Measurements from ENCODE around the gene OGDH. TPM values are rescaled to one million over a fixed set of nuclear protein-coding genes. Genes with fewer than 3 reads are reported as not detected.
A peak's percentile ranks its signal among the peaks of the same experiment; 100 is the strongest.

The OGDH gene
- total and polyA plus RNA-seq, 2 of the 13 experiments (the other 11 are each of a cell fraction or from before 2014, with no cell fraction given) = 17.4 to 25.4 TPM

DNA sequence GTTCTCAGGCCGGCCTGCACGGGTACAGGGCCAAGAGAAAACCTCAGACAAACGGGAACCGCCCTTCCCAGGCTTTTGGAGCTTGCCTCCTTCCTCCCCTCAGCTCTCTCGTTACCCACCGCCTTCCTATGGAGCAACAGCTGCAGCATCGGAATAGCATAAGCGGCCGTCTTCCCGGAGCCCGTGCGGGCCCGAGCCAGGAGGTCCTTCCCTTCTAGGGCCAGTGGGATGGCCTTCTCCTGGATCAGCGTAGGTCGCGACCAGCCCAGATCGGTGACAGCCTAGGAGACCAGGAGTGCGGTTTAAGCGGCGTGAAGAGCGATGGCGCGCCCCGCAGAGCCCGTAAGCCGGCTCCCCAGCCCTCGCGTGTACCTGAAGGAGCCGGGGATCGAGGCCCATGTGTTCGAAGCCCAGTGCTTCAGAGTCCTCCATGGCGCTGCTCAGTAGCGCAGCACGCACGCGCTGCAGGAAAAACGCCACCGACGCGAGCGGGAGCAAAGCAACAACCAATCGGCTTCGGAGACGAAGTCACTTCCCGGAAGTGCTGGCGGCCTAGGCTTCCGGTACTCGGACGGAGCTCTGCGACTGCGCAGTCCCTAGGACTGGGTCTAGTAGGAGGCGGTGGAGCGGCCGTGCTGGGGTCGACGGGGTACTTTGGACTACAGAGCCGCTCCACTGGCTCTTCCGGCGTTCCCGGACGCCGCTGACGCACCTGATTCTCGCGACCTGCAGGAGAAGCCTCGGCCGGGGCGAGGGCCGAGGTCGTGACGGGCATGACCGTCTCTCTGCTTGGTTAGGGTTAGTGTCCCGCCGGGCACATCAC lies 32.8 kb upstream of the OGDH start, which contains the start of gene DDX56 (continued):
- TF ChIP-seq, protein P1, sequence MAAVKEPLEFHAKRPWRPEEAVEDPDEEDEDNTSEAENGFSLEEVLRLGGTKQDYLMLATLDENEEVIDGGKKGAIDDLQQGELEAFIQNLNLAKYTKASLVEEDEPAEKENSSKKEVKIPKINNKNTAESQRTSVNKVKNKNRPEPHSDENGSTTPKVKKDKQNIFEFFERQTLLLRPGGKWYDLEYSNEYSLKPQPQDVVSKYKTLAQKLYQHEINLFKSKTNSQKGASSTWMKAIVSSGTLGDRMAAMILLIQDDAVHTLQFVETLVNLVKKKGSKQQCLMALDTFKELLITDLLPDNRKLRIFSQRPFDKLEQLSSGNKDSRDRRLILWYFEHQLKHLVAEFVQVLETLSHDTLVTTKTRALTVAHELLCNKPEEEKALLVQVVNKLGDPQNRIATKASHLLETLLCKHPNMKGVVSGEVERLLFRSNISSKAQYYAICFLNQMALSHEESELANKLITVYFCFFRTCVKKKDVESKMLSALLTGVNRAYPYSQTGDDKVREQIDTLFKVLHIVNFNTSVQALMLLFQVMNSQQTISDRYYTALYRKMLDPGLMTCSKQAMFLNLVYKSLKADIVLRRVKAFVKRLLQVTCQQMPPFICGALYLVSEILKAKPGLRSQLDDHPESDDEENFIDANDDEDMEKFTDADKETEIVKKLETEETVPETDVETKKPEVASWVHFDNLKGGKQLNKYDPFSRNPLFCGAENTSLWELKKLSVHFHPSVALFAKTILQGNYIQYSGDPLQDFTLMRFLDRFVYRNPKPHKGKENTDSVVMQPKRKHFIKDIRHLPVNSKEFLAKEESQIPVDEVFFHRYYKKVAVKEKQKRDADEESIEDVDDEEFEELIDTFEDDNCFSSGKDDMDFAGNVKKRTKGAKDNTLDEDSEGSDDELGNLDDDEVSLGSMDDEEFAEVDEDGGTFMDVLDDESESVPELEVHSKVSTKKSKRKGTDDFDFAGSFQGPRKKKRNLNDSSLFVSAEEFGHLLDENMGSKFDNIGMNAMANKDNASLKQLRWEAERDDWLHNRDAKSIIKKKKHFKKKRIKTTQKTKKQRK (IDR thresholded peaks at IDR 0.05; ENCODE audit: low read length) = no peak
- TF ChIP-seq TCF12 (IDR thresholded peaks at IDR 0.05) = no peak
- TF ChIP-seq TCF12 (CRISPR knock-in tag; IDR thresholded peaks at IDR 0.05) = no peak
- TF ChIP-seq, protein P2, sequence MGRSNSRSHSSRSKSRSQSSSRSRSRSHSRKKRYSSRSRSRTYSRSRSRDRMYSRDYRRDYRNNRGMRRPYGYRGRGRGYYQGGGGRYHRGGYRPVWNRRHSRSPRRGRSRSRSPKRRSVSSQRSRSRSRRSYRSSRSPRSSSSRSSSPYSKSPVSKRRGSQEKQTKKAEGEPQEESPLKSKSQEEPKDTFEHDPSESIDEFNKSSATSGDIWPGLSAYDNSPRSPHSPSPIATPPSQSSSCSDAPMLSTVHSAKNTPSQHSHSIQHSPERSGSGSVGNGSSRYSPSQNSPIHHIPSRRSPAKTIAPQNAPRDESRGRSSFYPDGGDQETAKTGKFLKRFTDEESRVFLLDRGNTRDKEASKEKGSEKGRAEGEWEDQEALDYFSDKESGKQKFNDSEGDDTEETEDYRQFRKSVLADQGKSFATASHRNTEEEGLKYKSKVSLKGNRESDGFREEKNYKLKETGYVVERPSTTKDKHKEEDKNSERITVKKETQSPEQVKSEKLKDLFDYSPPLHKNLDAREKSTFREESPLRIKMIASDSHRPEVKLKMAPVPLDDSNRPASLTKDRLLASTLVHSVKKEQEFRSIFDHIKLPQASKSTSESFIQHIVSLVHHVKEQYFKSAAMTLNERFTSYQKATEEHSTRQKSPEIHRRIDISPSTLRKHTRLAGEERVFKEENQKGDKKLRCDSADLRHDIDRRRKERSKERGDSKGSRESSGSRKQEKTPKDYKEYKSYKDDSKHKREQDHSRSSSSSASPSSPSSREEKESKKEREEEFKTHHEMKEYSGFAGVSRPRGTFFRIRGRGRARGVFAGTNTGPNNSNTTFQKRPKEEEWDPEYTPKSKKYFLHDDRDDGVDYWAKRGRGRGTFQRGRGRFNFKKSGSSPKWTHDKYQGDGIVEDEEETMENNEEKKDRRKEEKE (IDR thresholded peaks at IDR 0.05) = no peak
- TF ChIP-seq MXD4 (CRISPR knock-in tag; IDR thresholded peaks at IDR 0.05) = peak; percentile 97
- TF ChIP-seq NFKB2 (CRISPR knock-in tag; IDR thresholded peaks at IDR 0.05; ENCODE audit: borderline replicate concordance) = peak; percentile 97
- TF ChIP-seq PAWR (CRISPR knock-in tag; IDR thresholded peaks at IDR 0.05; ENCODE audit: borderline replicate concordance) = no peak
- TF ChIP-seq MAZ (IDR thresholded peaks at IDR 0.05; ENCODE audit: borderline replicate concordance, low read depth, low read length) = no peak
- TF ChIP-seq MAZ (CRISPR knock-in tag; IDR thresholded peaks at IDR 0.05; ENCODE audit: low read depth) = peak; percentile 55; the same call in 1 of the 2 replicates
- no peak for TF ChIP-seq ZNF207 (IDR thresholded peaks at IDR 0.05; ENCODE audit: borderline replicate concordance)
- TF ChIP-seq NRL (CRISPR knock-in tag; IDR thresholded peaks at IDR 0.05; ENCODE audit: borderline replicate concordance) = peak; percentile 97
- TF ChIP-seq ZNF709 (CRISPR knock-in tag; IDR thresholded peaks at IDR 0.05) = peak; percentile 94; the same call in 1 of the 2 replicates
- TF ChIP-seq MYC (CRISPR knock-in tag; IDR thresholded peaks at IDR 0.05; ENCODE audit: borderline replicate concordance) = peak; percentile 98
- TF ChIP-seq, protein P3, sequence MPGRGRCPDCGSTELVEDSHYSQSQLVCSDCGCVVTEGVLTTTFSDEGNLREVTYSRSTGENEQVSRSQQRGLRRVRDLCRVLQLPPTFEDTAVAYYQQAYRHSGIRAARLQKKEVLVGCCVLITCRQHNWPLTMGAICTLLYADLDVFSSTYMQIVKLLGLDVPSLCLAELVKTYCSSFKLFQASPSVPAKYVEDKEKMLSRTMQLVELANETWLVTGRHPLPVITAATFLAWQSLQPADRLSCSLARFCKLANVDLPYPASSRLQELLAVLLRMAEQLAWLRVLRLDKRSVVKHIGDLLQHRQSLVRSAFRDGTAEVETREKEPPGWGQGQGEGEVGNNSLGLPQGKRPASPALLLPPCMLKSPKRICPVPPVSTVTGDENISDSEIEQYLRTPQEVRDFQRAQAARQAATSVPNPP (CRISPR knock-in tag; IDR thresholded peaks at IDR 0.05) = peak; percentile 89
- no peak for TF ChIP-seq HNRNPH1 (optimal IDR thresholded peaks at IDR 0.05; ENCODE audit: low read depth, low read length)
- TF ChIP-seq RCOR2 (CRISPR knock-in tag; IDR thresholded peaks at IDR 0.05) = no peak
- no peak for TF ChIP-seq SP5 (CRISPR knock-in tag; IDR thresholded peaks at IDR 0.05; ENCODE audit: borderline replicate concordance, low read depth)
- TF ChIP-seq, protein P4, sequence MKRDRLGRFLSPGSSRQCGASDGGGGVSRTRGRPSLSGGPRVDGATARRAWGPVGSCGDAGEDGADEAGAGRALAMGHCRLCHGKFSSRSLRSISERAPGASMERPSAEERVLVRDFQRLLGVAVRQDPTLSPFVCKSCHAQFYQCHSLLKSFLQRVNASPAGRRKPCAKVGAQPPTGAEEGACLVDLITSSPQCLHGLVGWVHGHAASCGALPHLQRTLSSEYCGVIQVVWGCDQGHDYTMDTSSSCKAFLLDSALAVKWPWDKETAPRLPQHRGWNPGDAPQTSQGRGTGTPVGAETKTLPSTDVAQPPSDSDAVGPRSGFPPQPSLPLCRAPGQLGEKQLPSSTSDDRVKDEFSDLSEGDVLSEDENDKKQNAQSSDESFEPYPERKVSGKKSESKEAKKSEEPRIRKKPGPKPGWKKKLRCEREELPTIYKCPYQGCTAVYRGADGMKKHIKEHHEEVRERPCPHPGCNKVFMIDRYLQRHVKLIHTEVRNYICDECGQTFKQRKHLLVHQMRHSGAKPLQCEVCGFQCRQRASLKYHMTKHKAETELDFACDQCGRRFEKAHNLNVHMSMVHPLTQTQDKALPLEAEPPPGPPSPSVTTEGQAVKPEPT (CRISPR knock-in tag; IDR thresholded peaks at IDR 0.05; ENCODE audit: low read depth) = peak; percentile 78
- TF ChIP-seq REL (CRISPR knock-in tag; conservative IDR thresholded peaks at IDR 0.05) = peak; percentile 89; the same call in 1 of the 2 replicates
- TF ChIP-seq ZNF343 (CRISPR knock-in tag; IDR thresholded peaks at IDR 0.05) = peak; percentile 78; the same call in 1 of the 2 replicates
- no peak for TF ChIP-seq ZKSCAN5 (CRISPR knock-in tag; IDR thresholded peaks at IDR 0.05)
